ENCODE data around the gene FUOM.

- TF ChIP-seq CTCF (conservative IDR thresholded peaks at IDR 0.05; ENCODE audit: low read depth, low read length) = no peak
- TF ChIP-seq EZH2 (IDR thresholded peaks at IDR 0.05; ENCODE audit: borderline replicate concordance, low read depth, low read length, poor library complexity, severe bottlenecking) = no peak
Observed at GRCh38 chr10:133353988-133354605, 3.7 kb downstream of the FUOM start.

All from A673 (cell line).